OCI-LY1 (cell line): ENCODE data around the gene RMI1.

ENCODE experiments used
- H2AFZ ChIP-seq: fragments of 200-600 bp; sonication (generic), shearing (Covaris generic); 2 replicates; pipeline ENCODE4 v1.6.0; 2014; ENCODE audit warnings: antibody characterized with exemption, mild to moderate bottlenecking, low read length
- H3F3A ChIP-seq: fragments of 200-600 bp; sonication (generic), shearing (Covaris generic); 2 replicates; pipeline ENCODE4 v1.6.0; 2014; ENCODE audit warnings: mild to moderate bottlenecking, antibody characterized with exemption, low read length, moderate library complexity; ENCODE audit not compliant: insufficient read depth
- H3K27ac ChIP-seq: fragments of 200-600 bp; sonication (generic); 2 replicates; pipeline ENCODE4 v1.5.1; 2014; ENCODE audit warnings: low read length, mixed run types, mild to moderate bottlenecking, low read depth; ENCODE audit not compliant: poor library complexity, severe bottlenecking
- H3K27me3 ChIP-seq: fragments of 200-600 bp; sonication (generic); 2 replicates; pipeline ENCODE4 v1.6.0; 2014; ENCODE audit warnings: antibody characterized with exemption, mild to moderate bottlenecking, low read length, moderate library complexity; ENCODE audit not compliant: insufficient read depth
- H3K36me3 ChIP-seq: fragments of 200-600 bp; sonication (generic); 2 replicates; pipeline ENCODE4 v1.6.1; 2014; ENCODE audit warnings: mild to moderate bottlenecking, antibody characterized with exemption, low read length, moderate library complexity, mixed read lengths; ENCODE audit not compliant: insufficient read depth
- H3K4me1 ChIP-seq: fragments of 200-600 bp; sonication (generic); 2 replicates; pipeline ENCODE4 v1.5.1; 2014; ENCODE audit warnings: mild to moderate bottlenecking, low read length, moderate library complexity; ENCODE audit not compliant: insufficient read depth, severe bottlenecking
- H3K4me2 ChIP-seq: fragments of 200-600 bp; sonication (generic), shearing (Covaris generic); 2 replicates; pipeline ENCODE4 v1.6.1; 2014; ENCODE audit warnings: low read length
- H3K4me3 ChIP-seq: fragments of 200-600 bp; sonication (generic); 2 replicates; pipeline ENCODE4 v1.5.1; 2014; ENCODE audit warnings: low read length, low read depth, mild to moderate bottlenecking, mixed read lengths; ENCODE audit not compliant: poor library complexity, severe bottlenecking
- H3K79me2 ChIP-seq: fragments of 200-600 bp; shearing (Covaris generic); 2 replicates; pipeline ENCODE4 v1.6.1; 2016; ENCODE audit warnings: mixed run types, low read length, mixed read lengths; ENCODE audit not compliant: insufficient read depth
- H3K9ac ChIP-seq: fragments of 200-600 bp; sonication (generic), shearing (Covaris generic); 2 replicates; pipeline ENCODE4 v1.6.1; 2014; ENCODE audit warnings: mild to moderate bottlenecking, low read length, mixed read lengths
- H3K9me2 ChIP-seq: fragments of 200-600 bp; sonication (generic), shearing (Covaris generic); 2 replicates; pipeline ENCODE4 v1.6.1; 2014; ENCODE audit warnings: low read depth, mild to moderate bottlenecking, low read length, mixed read lengths
- H3K9me3 ChIP-seq: fragments of 200-600 bp; shearing (Covaris generic); 2 replicates; pipeline ENCODE4 v1.6.1; 2014; ENCODE audit warnings: low read length, mixed read lengths
- H4K20me1 ChIP-seq: fragments of 200-600 bp; sonication (generic), shearing (Covaris generic); 2 replicates; pipeline ENCODE4 v1.6.0; 2016; ENCODE audit warnings: mild to moderate bottlenecking, low read length; ENCODE audit not compliant: insufficient read depth
- EZH2 ChIP-seq: fragments of 200-600 bp; sonication (generic), shearing (Covaris generic); IDR thresholded peaks from 2 replicates; pipeline ENCODE4 v1.8.0; 2017; ENCODE audit warnings: borderline replicate concordance, mixed run types, mild to moderate bottlenecking, antibody characterized with exemption, low read length, moderate library complexity, mixed read lengths
- TF ChIP-seq, protein P1 (sequence below): fragments of 200-600 bp; sonication (generic), shearing (Covaris generic); IDR thresholded peaks from 2 replicates; pipeline ENCODE4 v1.5.1; 2017; ENCODE audit warnings: mild to moderate bottlenecking, antibody characterized with exemption, low read length, moderate library complexity, mixed read lengths

RMI1 gene

DNA sequence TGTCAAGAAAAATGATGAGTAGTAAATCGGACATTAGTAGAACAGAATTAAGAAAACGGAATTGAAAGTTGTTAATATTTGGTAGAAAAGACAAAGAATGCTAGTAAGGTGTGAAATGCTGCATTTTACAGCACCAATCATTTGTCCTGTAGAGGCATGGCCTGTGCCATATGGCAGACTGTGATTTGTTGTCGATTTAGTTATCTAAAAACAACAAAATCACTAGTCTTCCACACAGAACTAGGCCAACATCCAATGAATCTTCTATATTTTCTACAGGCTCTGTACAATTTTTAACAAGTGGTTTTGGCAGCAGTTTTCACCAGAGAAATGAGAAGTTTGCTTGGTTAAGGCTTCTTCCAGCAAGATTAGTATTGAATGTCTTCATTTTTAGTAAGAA is 11.0 kb upstream of the RMI1 start:
- peaks cover 47% of the 10 kb centered on the region for H3F3A ChIP-seq
- peaks cover 86% of the 10 kb centered on the region for H3K36me3 ChIP-seq
- peaks cover 11% of the 10 kb centered on the region for H4K20me1 ChIP-seq
- no peak overlapping the region for H3K27ac ChIP-seq
- H3K27me3 ChIP-seq = no peaks in the 10 kb centered on the region
- H3K9me3 ChIP-seq = no peaks in the 10 kb centered on the region
- no peak for TF ChIP-seq EZH2
- TF ChIP-seq, protein P1, sequence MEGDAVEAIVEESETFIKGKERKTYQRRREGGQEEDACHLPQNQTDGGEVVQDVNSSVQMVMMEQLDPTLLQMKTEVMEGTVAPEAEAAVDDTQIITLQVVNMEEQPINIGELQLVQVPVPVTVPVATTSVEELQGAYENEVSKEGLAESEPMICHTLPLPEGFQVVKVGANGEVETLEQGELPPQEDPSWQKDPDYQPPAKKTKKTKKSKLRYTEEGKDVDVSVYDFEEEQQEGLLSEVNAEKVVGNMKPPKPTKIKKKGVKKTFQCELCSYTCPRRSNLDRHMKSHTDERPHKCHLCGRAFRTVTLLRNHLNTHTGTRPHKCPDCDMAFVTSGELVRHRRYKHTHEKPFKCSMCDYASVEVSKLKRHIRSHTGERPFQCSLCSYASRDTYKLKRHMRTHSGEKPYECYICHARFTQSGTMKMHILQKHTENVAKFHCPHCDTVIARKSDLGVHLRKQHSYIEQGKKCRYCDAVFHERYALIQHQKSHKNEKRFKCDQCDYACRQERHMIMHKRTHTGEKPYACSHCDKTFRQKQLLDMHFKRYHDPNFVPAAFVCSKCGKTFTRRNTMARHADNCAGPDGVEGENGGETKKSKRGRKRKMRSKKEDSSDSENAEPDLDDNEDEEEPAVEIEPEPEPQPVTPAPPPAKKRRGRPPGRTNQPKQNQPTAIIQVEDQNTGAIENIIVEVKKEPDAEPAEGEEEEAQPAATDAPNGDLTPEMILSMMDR = no peak
- peaks cover 4% of the 10 kb centered on the region; the same call in 1 of the 2 replicates for H3K79me2 ChIP-seq
- no peak overlapping the region for H2AFZ ChIP-seq
- no peaks in the 10 kb centered on the region for H3K4me1 ChIP-seq
- H3K4me3 ChIP-seq = no peak overlapping the region
- no peaks in the 10 kb centered on the region for H3K9me2 ChIP-seq
- no peak overlapping the region for H3K9ac ChIP-seq
- no peak overlapping the region for H3K4me2 ChIP-seq

DNA sequence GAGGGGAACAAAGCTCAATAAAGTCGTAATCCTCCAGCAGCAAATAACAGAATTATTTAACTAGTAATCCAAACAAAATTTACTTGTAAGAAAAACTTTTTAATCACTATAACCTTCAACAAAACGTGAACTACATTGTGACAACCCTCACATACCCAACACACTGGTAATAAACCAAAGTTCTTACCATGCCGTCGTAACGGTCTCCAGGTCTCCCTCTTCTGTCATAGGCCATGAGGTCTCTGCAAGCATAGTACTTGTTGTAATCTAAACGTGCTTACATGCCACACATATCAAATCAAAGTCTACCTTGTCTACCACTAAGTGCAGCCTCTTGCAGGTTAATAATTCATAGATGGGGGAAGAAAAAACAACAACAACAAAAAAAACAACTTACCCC is 9.1 kb upstream of the RMI1 start:
- Histone ChIP-seq H3K4me3 (no peak overlapping the region), H3K79me2 (peaks cover 23% of the 10 kb centered on the region), H3K9me2 (no peaks in the 10 kb centered on the region), H3K27ac (no peak overlapping the region), H3K27me3 (no peaks in the 10 kb centered on the region), H3K36me3 (peaks cover 100% of the 10 kb centered on the region), H4K20me1 (peaks cover 15% of the 10 kb centered on the region), H3K4me2 (no peak overlapping the region), H3K9me3 (no peaks in the 10 kb centered on the region), H3F3A (peaks cover 36% of the 10 kb centered on the region), H2AFZ (no peak overlapping the region), H3K9ac (no peak overlapping the region), H3K4me1 (no peaks in the 10 kb centered on the region)
- TF ChIP-seq, protein P1 = no peak
- no peak for TF ChIP-seq EZH2

DNA sequence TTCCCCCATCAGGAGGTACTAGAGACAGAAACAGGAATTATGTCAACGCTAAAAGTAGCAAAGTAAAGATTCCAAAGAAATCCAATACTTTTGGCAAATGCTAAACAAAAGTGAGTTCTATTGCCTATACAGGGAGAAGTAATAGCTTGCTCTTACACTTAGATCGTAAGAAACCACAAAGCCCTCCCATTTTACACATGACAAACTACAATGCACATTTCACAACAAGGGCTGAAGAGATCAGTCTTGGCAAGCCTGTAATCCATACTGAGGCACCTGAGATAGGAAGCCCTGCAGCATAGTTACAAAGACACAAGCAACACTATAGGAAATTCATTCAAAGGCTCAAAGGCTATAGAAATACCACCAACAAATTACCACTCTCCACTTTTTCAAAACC is 8.3 kb upstream of the RMI1 start:
- Histone ChIP-seq H3K27me3 (no peaks in the 10 kb centered on the region), H3K4me1 (peaks cover 5% of the 10 kb centered on the region), H4K20me1 (peaks cover 12% of the 10 kb centered on the region; the same call in 1 of the 2 replicates), H2AFZ (no peak overlapping the region), H3K4me3 (no peak overlapping the region), H3K36me3 (peaks cover 100% of the 10 kb centered on the region), H3F3A (peaks cover 28% of the 10 kb centered on the region), H3K9ac (no peak overlapping the region), H3K9me3 (no peaks in the 10 kb centered on the region), H3K79me2 (peaks cover 31% of the 10 kb centered on the region), H3K9me2 (no peaks in the 10 kb centered on the region), H3K4me2 (no peak overlapping the region), H3K27ac (no peak overlapping the region)
- TF ChIP-seq, protein P1 = no peak
- no peak for TF ChIP-seq EZH2
